Brain microvascular endothelial cell (primary cell): ENCODE measurements around the gene OR52K1.

Source experiments
- DNase-seq: peaks from one replicate; pipeline ENCODE4 v3.0.0-alpha.2; 2020
- H3K27ac ChIP-seq: fragments of 250-450 bp; sonication (Bioruptor Pico); 2 replicates; pipeline ENCODE4 v1.5.1; 2020; ENCODE audit warnings: mild to moderate bottlenecking, moderate library complexity
- H3K27me3 ChIP-seq: fragments of 250-450 bp; sonication (Bioruptor Pico); replicated peaks from 2 replicates; pipeline ENCODE4 v1.5.1; 2020; ENCODE audit warnings: mild to moderate bottlenecking
- H3K36me3 ChIP-seq: fragments of 250-450 bp; sonication (Bioruptor Pico); replicated peaks from 2 replicates; pipeline ENCODE4 v1.5.1; 2020; ENCODE audit warnings: mild to moderate bottlenecking
- H3K4me3 ChIP-seq: 2 replicates; pipeline ENCODE4 v1.5.1; 2011; ENCODE audit warnings: low read depth, mild to moderate bottlenecking, control low read depth, low read length, moderate library complexity
- CTCF ChIP-seq: IDR thresholded peaks from 2 replicates; pipeline ENCODE4 v1.5.1; 2011; ENCODE audit warnings: low read depth, mild to moderate bottlenecking, moderate library complexity, low read length, control low read depth, inconsistent platforms; ENCODE audit errors: missing control alignments
- in situ Hi-C: cut with HindIII; loops from 2 replicates; pipeline ENCODE4 v1.10.0; 2017; ENCODE audit warnings: low sequenced_read_pairs, low pct_ligation_motif_present

OR52K1 gene

GRCh38 chr11:4539603-4540219 lies 57.3 kb downstream of the OR52K1 start:
- DNase-seq = peak; percentile 45
- TF ChIP-seq CTCF = peak; percentile 77
- H3K36me3 ChIP-seq = no peaks in the 10 kb centered on the region
- no peak overlapping the region for H3K4me3 ChIP-seq
- in situ Hi-C loops = no loop called here
- no peak overlapping the region for H3K27ac ChIP-seq
- no peaks in the 10 kb centered on the region for H3K27me3 ChIP-seq

GRCh38 chr11:4541071-4541470 lies 58.6 kb downstream of the OR52K1 start:
- DNase-seq = no peak
- Histone ChIP-seq H3K27me3 (no peaks in the 10 kb centered on the region), H3K36me3 (no peaks in the 10 kb centered on the region), H3K4me3 (no peak overlapping the region), H3K27ac (no peak overlapping the region)
- no peak for TF ChIP-seq CTCF
- in situ Hi-C loops = no loop called here
